H1 (cell line): ENCODE results near the gene PAGE2. TPM values are rescaled to one million over a fixed set of nuclear protein-coding genes. Genes with fewer than 3 reads are reported as not detected.

Source experiments
- CTCF ChIA-PET: fragments of 300-600 bp; sonication (Branson Sonifier 250); formaldehyde crosslinking; loops from one replicate; lab custom pipeline; 2021; ENCODE audit not compliant: partially characterized antibody; lab: Charles Lee
- POLR2A ChIA-PET: fragments of 300-600 bp; sonication (Branson Sonifier 250); formaldehyde crosslinking; loops from one replicate; lab custom pipeline; 2021; ENCODE audit warnings: inconsistent platforms; ENCODE audit not compliant: partially characterized antibody; lab: Charles Lee
- DNase-seq, 2 experiments: peaks; one replicate each; pipeline versions ENCODE4 v3.0.0 to v3.0.0-alpha.2; 2010 to 2022; ENCODE audit warnings: low spot score in 2 of 2, low read depth in 1 of 2, mixed read lengths in 1 of 2
- FAIRE-seq: peaks from 2 replicates; lab custom pipeline; 2011; peaks lifted over from hg19 to GRCh38; lab: Jason Lieb, UNC
- H2AFZ ChIP-seq: 2 replicates; pipeline ENCODE4 v1.8.1; 2012; ENCODE audit warnings: low read length, inconsistent platforms
- H2AK5ac ChIP-seq: 2 replicates; pipeline ENCODE4 v1.6.1; 2013; ENCODE audit warnings: low read depth, low read length
- H2BK120ac ChIP-seq: replicated peaks from 2 replicates; pipeline ENCODE3; 2013; ENCODE audit warnings: low read depth, low read length, inconsistent platforms
- H2BK12ac ChIP-seq: 2 replicates; pipeline ENCODE4 v1.6.1; 2013; ENCODE audit warnings: low read depth, low read length
- H2BK15ac ChIP-seq: 2 replicates; pipeline ENCODE4 v1.6.1; 2013; ENCODE audit warnings: low read length
- H2BK20ac ChIP-seq: 2 replicates; pipeline ENCODE4 v1.6.1; 2013; ENCODE audit warnings: low read length
- H2BK5ac ChIP-seq: 2 replicates; pipeline ENCODE4 v1.6.1; 2013; ENCODE audit warnings: low read depth, low read length
- H3K14ac ChIP-seq: 2 replicates; pipeline ENCODE4 v1.6.1; 2013; ENCODE audit warnings: inconsistent platforms; ENCODE audit not compliant: insufficient read length
- H3K18ac ChIP-seq: 2 replicates; pipeline ENCODE4 v1.6.1; 2013; ENCODE audit warnings: low read length; ENCODE audit errors: extremely low read depth
- H3K23ac ChIP-seq: 2 replicates; pipeline ENCODE4 v1.6.1; 2013; ENCODE audit warnings: inconsistent platforms; ENCODE audit not compliant: insufficient read length
- H3K23me2 ChIP-seq: 2 replicates; pipeline ENCODE4 v1.6.1; 2013; ENCODE audit warnings: low read depth, low read length
- H3K27ac ChIP-seq: 2 replicates; pipeline ENCODE4 v1.6.1; 2011; ENCODE audit warnings: low read depth, low read length, inconsistent platforms
- H3K27me3 ChIP-seq, 4 experiments: replicated peaks in 1 of 4; 1 replicate in 1 of 4; 2 replicates in 3 of 4; pipeline versions ENCODE4 v1.6.1 to v1.8.1; 2011 to 2013; ENCODE audit warnings: low read length in 3 of 4, mild to moderate bottlenecking in 3 of 4, inconsistent platforms in 2 of 4, mixed read lengths in 2 of 4, moderate library complexity in 1 of 4; ENCODE audit not compliant: control insufficient read depth in 3 of 4, insufficient read depth in 3 of 4; ENCODE audit errors: extremely low read depth in 1 of 4
- H3K36me3 ChIP-seq, 4 experiments: 2 replicates each; pipeline versions ENCODE4 v1.6.1 to v1.8.1; 2011 to 2013; ENCODE audit warnings: mild to moderate bottlenecking in 4 of 4, low read length in 3 of 4, moderate library complexity in 2 of 4, control low read depth in 1 of 4, inconsistent platforms in 1 of 4; ENCODE audit not compliant: insufficient read depth in 4 of 4, control insufficient read depth in 2 of 4
- H3K4ac ChIP-seq: replicated peaks from 2 replicates; pipeline ENCODE3; 2013; ENCODE audit warnings: low read length, low read depth, mixed read lengths, inconsistent platforms; ENCODE audit not compliant: insufficient read length
- H3K4me1 ChIP-seq, 4 experiments: replicated peaks in 1 of 4; 1 replicate in 1 of 4; 2 replicates in 3 of 4; pipeline versions ENCODE4 v1.6.1 to v1.8.1; 2011 to 2013; ENCODE audit warnings: low read length in 3 of 4, inconsistent platforms in 2 of 4, mixed read lengths in 1 of 4; ENCODE audit not compliant: insufficient read depth in 4 of 4, control insufficient read depth in 3 of 4
- H3K4me2 ChIP-seq, 2 experiments: 2 replicates each; pipeline versions ENCODE4 v1.6.1 to v1.8.1; 2011 to 2013; ENCODE audit warnings: low read depth in 2 of 2, low read length in 2 of 2, control low read depth in 1 of 2, inconsistent platforms in 1 of 2, mild to moderate bottlenecking in 1 of 2; ENCODE audit not compliant: insufficient read depth in 1 of 2
- H3K4me3 ChIP-seq, 4 experiments: fragments of 200-600, 300-600 bp in 1 of 4; sonication (generic), shearing (Covaris generic), sonication (Bioruptor Twin) in 1 of 4; 2 replicates each; pipeline versions ENCODE4 v1.5.1 to v1.8.1; 2011 to 2016; ENCODE audit warnings: low read length in 4 of 4, low read depth in 3 of 4, control low read depth in 2 of 4, inconsistent platforms in 2 of 4, mild to moderate bottlenecking in 2 of 4, mixed read lengths in 1 of 4, moderate library complexity in 1 of 4; ENCODE audit not compliant: insufficient read depth in 2 of 4; ENCODE audit errors: extremely low read depth in 1 of 4
- H3K56ac ChIP-seq: replicated peaks from 2 replicates; pipeline ENCODE3; 2013; ENCODE audit warnings: low read depth, mild to moderate bottlenecking, mixed read lengths, low read length, inconsistent platforms; ENCODE audit not compliant: insufficient read length
- H3K79me1 ChIP-seq: 2 replicates; pipeline ENCODE4 v1.6.1; 2013; ENCODE audit warnings: low read depth, low read length, control low read depth
- H3K79me2 ChIP-seq, 2 experiments: 2 replicates each; pipeline versions ENCODE4 v1.6.1 to v1.8.1; 2012 to 2013; ENCODE audit warnings: low read length in 2 of 2, mild to moderate bottlenecking in 2 of 2, inconsistent platforms in 1 of 2; ENCODE audit not compliant: insufficient read depth in 2 of 2, control insufficient read depth in 1 of 2
- H3K9ac ChIP-seq, 4 experiments: replicated peaks in 1 of 4; 1 replicate in 1 of 4; 2 replicates in 3 of 4; pipeline versions ENCODE4 v1.6.1 to v1.8.1; 2011 to 2013; ENCODE audit warnings: low read depth in 3 of 4, low read length in 3 of 4, control low read depth in 2 of 4, mild to moderate bottlenecking in 2 of 4, moderate library complexity in 2 of 4, inconsistent platforms in 1 of 4; ENCODE audit errors: extremely low read depth in 1 of 4
- H3K9me3 ChIP-seq, 2 experiments: 2 replicates each; pipeline versions ENCODE4 v1.6.1 to v1.8.1; 2012 to 2013; ENCODE audit warnings: mild to moderate bottlenecking in 2 of 2, moderate library complexity in 2 of 2, control low read depth in 1 of 2, inconsistent platforms in 1 of 2, low read depth in 1 of 2, low read length in 1 of 2, mixed read lengths in 1 of 2; ENCODE audit not compliant: insufficient read depth in 2 of 2
- H4K20me1 ChIP-seq, 2 experiments: replicated peaks in 1 of 2; 2 replicates each; pipeline versions ENCODE3 to v1.8.1; 2011 to 2013; ENCODE audit warnings: inconsistent platforms in 2 of 2, low read length in 2 of 2, mild to moderate bottlenecking in 1 of 2; ENCODE audit not compliant: insufficient read depth in 2 of 2, control insufficient read depth in 1 of 2
- H4K5ac ChIP-seq: 2 replicates; pipeline ENCODE4 v1.6.1; 2013; ENCODE audit warnings: low read length, low read depth, mixed read lengths, inconsistent platforms; ENCODE audit not compliant: insufficient read length
- H4K8ac ChIP-seq: 2 replicates; pipeline ENCODE4 v1.8.0; 2013; ENCODE audit warnings: mild to moderate bottlenecking, moderate library complexity, low read length, inconsistent platforms; ENCODE audit not compliant: insufficient read depth; ENCODE audit errors: extremely low read depth
- H4K91ac ChIP-seq: replicated peaks from 2 replicates; pipeline ENCODE3; 2013; ENCODE audit warnings: low read length, mixed read lengths, inconsistent platforms; ENCODE audit not compliant: insufficient read length
- CBX5 ChIP-seq: fragments of 300-800, 300-1000 bp; sonication (generic); IDR thresholded peaks from 2 replicates; pipeline ENCODE4 v1.7.1; 2016; ENCODE audit warnings: antibody characterized with exemption, low read length, low read depth
- CEBPB ChIP-seq: IDR thresholded peaks from 2 replicates; pipeline ENCODE4 v1.6.1; 2012; ENCODE audit warnings: low read depth, low read length
- CHD2 ChIP-seq: IDR thresholded peaks from 2 replicates; pipeline ENCODE4 v1.6.1; 2012; ENCODE audit warnings: low read length, improper control_type of control experiment
- CTBP2 ChIP-seq: IDR thresholded peaks from 2 replicates; pipeline ENCODE4 v1.7.0; 2011; ENCODE audit warnings: borderline replicate concordance, mild to moderate bottlenecking, moderate library complexity, mixed read lengths, low read length; ENCODE audit not compliant: insufficient read depth, insufficient read length
- FOSL1 ChIP-seq: IDR thresholded peaks from 2 replicates; pipeline ENCODE4 v1.6.1; 2011; ENCODE audit warnings: mild to moderate bottlenecking, low read depth, low read length, moderate library complexity; ENCODE audit not compliant: insufficient read depth
- GTF2F1 ChIP-seq: IDR thresholded peaks from 2 replicates; pipeline ENCODE4 v1.6.1; 2012; ENCODE audit warnings: low read depth, low read length, improper control_type of control experiment, borderline replicate concordance
- JUN ChIP-seq: IDR thresholded peaks from 2 replicates; pipeline ENCODE4 v1.6.1; 2011; ENCODE audit warnings: low read depth, mild to moderate bottlenecking, improper control_type of control experiment, low read length
- POLR2AphosphoS5 ChIP-seq: IDR thresholded peaks from 2 replicates; pipeline ENCODE4 v1.6.1; 2011; ENCODE audit warnings: low read depth, low read length
- RXRA ChIP-seq: IDR thresholded peaks from 2 replicates; pipeline ENCODE4 v1.6.1; 2011; ENCODE audit warnings: low read depth, mild to moderate bottlenecking, low read length, moderate library complexity; ENCODE audit not compliant: insufficient read depth
- WGBS, 2 experiments: shearing (Covaris generic) in 1 of 2; methylation state at CpG; one replicate each; pipeline versions ENCODE4 v1.1.6 to v1.1.7; 2013 to 2015; ENCODE audit warnings: low lambda C conversion rate in 2 of 2, mixed read lengths in 2 of 2, inconsistent platforms in 1 of 2, low coverage in 1 of 2, missing lambda C conversion rate in 1 of 2; ENCODE audit not compliant: insufficient replicate concordance in 2 of 2, insufficient coverage in 1 of 2, insufficient read length in 1 of 2; ENCODE audit errors: extremely low coverage in 1 of 2, missing lambda C conversion rate in 1 of 2; 5-methylcytosine and 5-hydroxymethylcytosine counted together
- polyA plus RNA-seq, 7 experiments: library from polyadenylated mRNA; depleted of rRNA in 3 of 7; stranded (reverse) in 5 of 7; unstranded in 2 of 7; fragments of >200 nt in 5 of 7; fragments of 200-250 nt in 2 of 7; gene quantifications; 1 replicate in 5 of 7; 2 replicates in 1 of 7; 4 replicates in 1 of 7; pipeline versions ENCODE4 v1.2.1 to v1.2.3, GENCODE V29; 2011 to 2013; ENCODE audit warnings: missing spikeins in 2 of 7, mixed read lengths in 2 of 7
- total RNA-seq: library from RNA; stranded (reverse); fragmentation: NEBNext Ultra II Directional; extraction: Animal tissue kit (Norgen Biotek cat#: 25700); gene quantifications from 2 replicates; pipeline ENCODE4 v1.2.1, GENCODE V29; 2021

Gene PAGE2
- total and polyA plus RNA-seq, 2 of the 8 experiments (the other 6 are each of a cell fraction or from before 2014, with no cell fraction given), result not detected

GRCh38 chrX:55041514-55041913 lies 47.3 kb upstream of the PAGE2 start:
- Histone ChIP-seq H2BK120ac (no peak overlapping the region), H3K9ac (no peak overlapping the region), H2AFZ (no peak overlapping the region), H3K4ac (no peak overlapping the region), H3K4me3 (no peak overlapping the region), H4K91ac (no peak overlapping the region), H3K4me2 (no peak overlapping the region), H2BK15ac (no peak overlapping the region), H4K5ac (no peak overlapping the region), H3K9me3 (peaks cover 0 to 4% of the 10 kb centered on the region in 2 experiments; a peak in 2 of 4 replicates), H3K23ac (no peak overlapping the region), H3K23me2 (no peaks in the 10 kb centered on the region), H3K14ac (no peak overlapping the region), H3K27ac (no peak overlapping the region), H2AK5ac (no peak overlapping the region), H2BK12ac (no peak overlapping the region), H3K18ac (no peak overlapping the region), H2BK20ac (no peak overlapping the region), H3K4me1 (no peaks in the 10 kb centered on the region), H3K27me3 (no peaks in the 10 kb centered on the region), H2BK5ac (no peak overlapping the region), H3K79me2 (no peaks in the 10 kb centered on the region), H4K8ac (no peak overlapping the region), H3K36me3 (no peaks in the 10 kb centered on the region), H3K56ac (no peak overlapping the region), H3K79me1 (no peaks in the 10 kb centered on the region), H4K20me1 (no peaks in the 10 kb centered on the region)
- POLR2A ChIA-PET, result no interaction called here
- CTCF ChIA-PET, result no interaction called here
- no peak for DNase-seq
- WGBS, 2 experiments, result 100% methylated on average over 5 of the region's 6 CpGs; no CpG with 5 or more reads in 1 of the 2 experiments
- no peak for FAIRE-seq
- TF ChIP-seq FOSL1, result no peak
- no peak for TF ChIP-seq POLR2AphosphoS5
- TF ChIP-seq RXRA, result no peak
- TF ChIP-seq CEBPB, result no peak
- no peak for TF ChIP-seq CBX5
- TF ChIP-seq JUN, result no peak
- no peak for TF ChIP-seq CTBP2
- TF ChIP-seq GTF2F1, result no peak
- no peak for TF ChIP-seq CHD2
